Gastroesophageal sphincter (tissue), 3 donors: ENCODE measurements around the gene NSD2.

Experiments used
- EP300 ChIP-seq: sonication (generic); formaldehyde crosslinking; IDR thresholded peaks from one replicate; pipeline ENCODE4 v1.6.1; 2017; ENCODE audit warnings: antibody characterized with exemption, mild to moderate bottlenecking
- POLR2A ChIP-seq, 2 donors: fragments of 450-650 bp; IDR thresholded peaks; one replicate each; pipeline ENCODE4 v1.6.1; 2017; ENCODE audit warnings: antibody characterized with exemption in 2 of 2, mild to moderate bottlenecking in 2 of 2, moderate library complexity in 1 of 2
- POLR2AphosphoS5 ChIP-seq: sonication (generic); formaldehyde crosslinking; IDR thresholded peaks from one replicate; pipeline ENCODE4 v1.6.1; 2017; ENCODE audit warnings: antibody characterized with exemption
- TF ChIP-seq, protein P1 (sequence below), 4 experiments: fragments of 200-600 bp in 2 of 4; fragments of 450-650 bp in 2 of 4; sonication (generic) in 1 of 4; IDR thresholded peaks; one replicate each; pipeline ENCODE4 v1.5.1; 2017 to 2019; ENCODE audit warnings: antibody characterized with exemption in 4 of 4, mild to moderate bottlenecking in 2 of 4, moderate library complexity in 2 of 4

DNA sequence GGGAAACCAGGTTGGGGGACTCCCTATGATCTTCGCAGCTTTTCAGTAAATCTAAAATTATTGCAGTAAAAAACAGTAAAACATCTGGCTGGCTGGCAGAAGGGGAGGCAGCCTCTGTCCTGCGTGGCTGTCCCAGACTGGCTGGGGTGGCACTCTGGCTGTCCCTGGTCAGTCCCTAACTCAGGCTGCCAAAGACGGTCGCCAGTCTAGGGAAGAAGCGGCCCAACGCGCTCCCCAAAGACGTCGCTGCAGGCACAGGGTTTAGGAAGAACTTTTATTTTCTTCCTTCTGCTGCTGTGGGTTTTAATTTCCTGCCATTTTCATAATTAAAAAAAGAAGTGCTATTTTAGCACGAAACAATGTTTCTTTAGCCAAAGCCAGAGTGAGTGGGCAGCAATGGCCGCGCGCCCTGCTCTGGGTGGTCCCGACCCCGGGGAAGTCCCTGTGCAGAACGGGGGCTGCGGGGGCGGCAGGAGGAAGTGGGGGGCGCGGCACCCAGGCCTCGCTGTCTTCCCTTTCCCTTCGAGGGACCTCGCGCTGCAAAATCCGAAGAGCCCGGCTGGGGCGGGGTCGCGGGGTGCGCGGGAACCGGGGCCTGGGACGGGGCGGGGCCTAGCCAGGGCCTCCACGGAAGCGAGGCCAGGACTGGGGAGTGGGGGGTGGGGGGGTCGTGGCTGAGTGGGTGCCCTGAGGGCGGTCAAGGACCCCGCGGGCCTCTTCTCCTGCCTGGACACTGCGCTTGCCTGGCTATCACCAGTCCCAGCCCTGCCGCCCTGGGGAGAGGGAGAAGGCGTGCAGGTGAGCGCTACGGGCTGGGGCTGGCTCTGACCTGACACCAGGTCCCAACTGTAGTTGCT, 8.9 kb upstream of the NSD2 start:
- TF ChIP-seq POLR2A (IDR thresholded peaks at IDR 0.05) (no peak), POLR2AphosphoS5 (no peak), EP300 (no peak)
- TF ChIP-seq, protein P1, sequence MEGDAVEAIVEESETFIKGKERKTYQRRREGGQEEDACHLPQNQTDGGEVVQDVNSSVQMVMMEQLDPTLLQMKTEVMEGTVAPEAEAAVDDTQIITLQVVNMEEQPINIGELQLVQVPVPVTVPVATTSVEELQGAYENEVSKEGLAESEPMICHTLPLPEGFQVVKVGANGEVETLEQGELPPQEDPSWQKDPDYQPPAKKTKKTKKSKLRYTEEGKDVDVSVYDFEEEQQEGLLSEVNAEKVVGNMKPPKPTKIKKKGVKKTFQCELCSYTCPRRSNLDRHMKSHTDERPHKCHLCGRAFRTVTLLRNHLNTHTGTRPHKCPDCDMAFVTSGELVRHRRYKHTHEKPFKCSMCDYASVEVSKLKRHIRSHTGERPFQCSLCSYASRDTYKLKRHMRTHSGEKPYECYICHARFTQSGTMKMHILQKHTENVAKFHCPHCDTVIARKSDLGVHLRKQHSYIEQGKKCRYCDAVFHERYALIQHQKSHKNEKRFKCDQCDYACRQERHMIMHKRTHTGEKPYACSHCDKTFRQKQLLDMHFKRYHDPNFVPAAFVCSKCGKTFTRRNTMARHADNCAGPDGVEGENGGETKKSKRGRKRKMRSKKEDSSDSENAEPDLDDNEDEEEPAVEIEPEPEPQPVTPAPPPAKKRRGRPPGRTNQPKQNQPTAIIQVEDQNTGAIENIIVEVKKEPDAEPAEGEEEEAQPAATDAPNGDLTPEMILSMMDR (IDR thresholded peaks at IDR 0.05) = no peak
